Chondrocyte (in vitro differentiated cells): ENCODE measurements around the gene PDE2A. TPM values are rescaled to one million over a fixed set of nuclear protein-coding genes. Genes with fewer than 3 reads are reported as not detected.
A peak's percentile ranks its signal among the peaks of the same experiment; 100 is the strongest.

Experiments used
- DNase-seq: peaks from one replicate; pipeline ENCODE4 v3.0.0; 2021; ENCODE audit warnings: mixed read lengths, low spot score
- H3K27ac Mint-ChIP-seq: one replicate; pipeline ENCODE4 v1.8.0; 2021; ENCODE audit warnings: mild to moderate bottlenecking, moderate library complexity, mixed read lengths; ENCODE audit not compliant: unreplicated experiment
- H3K27me3 Mint-ChIP-seq: 2 replicates; pipeline ENCODE4 v1.8.0; 2021; ENCODE audit warnings: low read depth, mixed read lengths
- H3K36me3 Mint-ChIP-seq: 2 replicates; pipeline ENCODE4 v1.8.0; 2021; ENCODE audit warnings: low read depth, mixed read lengths
- H3K4me1 Mint-ChIP-seq: 2 replicates; pipeline ENCODE4 v1.8.0; 2021; ENCODE audit warnings: low read depth, mild to moderate bottlenecking, mixed read lengths
- H3K4me3 Mint-ChIP-seq: one replicate; pipeline ENCODE4 v1.8.0; 2021; ENCODE audit warnings: mild to moderate bottlenecking, moderate library complexity, mixed read lengths; ENCODE audit not compliant: unreplicated experiment
- H3K9me3 Mint-ChIP-seq: 2 replicates; pipeline ENCODE4 v1.8.0; 2021; ENCODE audit warnings: low read depth, mixed read lengths
- total RNA-seq: library from RNA; stranded (reverse); gene quantifications from 3 replicates; pipeline ENCODE4 v1.2.1, GENCODE V29; 2021
- TF ChIP-seq, protein P1 (sequence below): fragments of 200-600 bp; sonication (generic); IDR thresholded peaks from 2 replicates; pipeline ENCODE4 v1.5.0; 2021; ENCODE audit warnings: antibody characterized with exemption, mild to moderate bottlenecking, moderate library complexity

The PDE2A gene
- total RNA-seq, 1 donor from 2014 or later, result not detected

DNA sequence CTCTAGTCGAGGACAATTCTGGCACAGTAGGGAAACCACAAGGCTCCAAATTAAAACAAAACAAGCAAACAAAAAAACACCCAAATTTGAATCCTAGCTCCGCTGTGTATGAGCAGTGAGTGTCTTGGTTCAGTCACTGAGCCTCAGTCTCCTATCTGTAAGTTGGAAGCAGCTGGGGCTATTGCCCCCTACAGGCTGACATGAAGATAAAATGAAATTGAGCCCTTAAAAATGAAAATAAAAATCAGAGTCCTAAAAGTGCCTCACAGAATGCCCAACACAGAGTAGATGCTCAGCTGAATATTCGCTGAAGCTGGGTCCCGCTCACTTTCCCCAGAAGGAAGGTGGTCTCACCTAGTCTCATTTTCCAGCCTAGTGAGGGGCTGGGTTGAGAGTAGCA is 65.2 kb downstream of the PDE2A start:
- Mint-ChIP-seq H3K9me3 (no peaks in the 10 kb centered on the region), H3K36me3 (no peaks in the 10 kb centered on the region), H3K4me3 (no peak overlapping the region), H3K4me1 (no peaks in the 10 kb centered on the region), H3K27ac (no peak overlapping the region), H3K27me3 (peaks cover 66% of the 10 kb centered on the region)
- DNase-seq, result no peak
- TF ChIP-seq, protein P1, sequence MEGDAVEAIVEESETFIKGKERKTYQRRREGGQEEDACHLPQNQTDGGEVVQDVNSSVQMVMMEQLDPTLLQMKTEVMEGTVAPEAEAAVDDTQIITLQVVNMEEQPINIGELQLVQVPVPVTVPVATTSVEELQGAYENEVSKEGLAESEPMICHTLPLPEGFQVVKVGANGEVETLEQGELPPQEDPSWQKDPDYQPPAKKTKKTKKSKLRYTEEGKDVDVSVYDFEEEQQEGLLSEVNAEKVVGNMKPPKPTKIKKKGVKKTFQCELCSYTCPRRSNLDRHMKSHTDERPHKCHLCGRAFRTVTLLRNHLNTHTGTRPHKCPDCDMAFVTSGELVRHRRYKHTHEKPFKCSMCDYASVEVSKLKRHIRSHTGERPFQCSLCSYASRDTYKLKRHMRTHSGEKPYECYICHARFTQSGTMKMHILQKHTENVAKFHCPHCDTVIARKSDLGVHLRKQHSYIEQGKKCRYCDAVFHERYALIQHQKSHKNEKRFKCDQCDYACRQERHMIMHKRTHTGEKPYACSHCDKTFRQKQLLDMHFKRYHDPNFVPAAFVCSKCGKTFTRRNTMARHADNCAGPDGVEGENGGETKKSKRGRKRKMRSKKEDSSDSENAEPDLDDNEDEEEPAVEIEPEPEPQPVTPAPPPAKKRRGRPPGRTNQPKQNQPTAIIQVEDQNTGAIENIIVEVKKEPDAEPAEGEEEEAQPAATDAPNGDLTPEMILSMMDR, result peak; percentile 78

DNA sequence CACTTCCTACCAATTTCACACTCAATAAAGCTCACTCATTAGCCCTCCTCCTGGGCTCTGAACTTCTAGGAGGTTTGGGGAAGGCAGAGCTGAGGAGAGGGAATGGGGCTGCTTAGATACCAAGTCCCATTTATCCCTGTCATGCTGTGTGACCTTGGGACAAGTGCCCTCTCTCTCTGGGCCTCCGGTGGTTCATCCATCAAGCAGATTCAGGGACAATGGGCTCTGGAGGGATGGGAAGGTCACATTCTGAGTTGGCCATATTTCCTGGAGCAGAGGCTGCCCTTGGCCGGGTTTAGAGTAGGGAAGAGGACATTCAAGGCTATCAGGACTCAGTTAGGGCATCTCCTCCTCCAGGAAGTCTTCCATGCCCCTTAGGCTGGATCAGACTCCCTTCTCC is 66.7 kb downstream of the PDE2A start:
- Mint-ChIP-seq H3K4me3 (no peak overlapping the region), H3K4me1 (no peaks in the 10 kb centered on the region), H3K9me3 (no peaks in the 10 kb centered on the region), H3K27ac (no peak overlapping the region), H3K27me3 (peaks cover 60% of the 10 kb centered on the region), H3K36me3 (no peaks in the 10 kb centered on the region)
- TF ChIP-seq, protein P1, result no peak
- DNase-seq, result no peak

DNA sequence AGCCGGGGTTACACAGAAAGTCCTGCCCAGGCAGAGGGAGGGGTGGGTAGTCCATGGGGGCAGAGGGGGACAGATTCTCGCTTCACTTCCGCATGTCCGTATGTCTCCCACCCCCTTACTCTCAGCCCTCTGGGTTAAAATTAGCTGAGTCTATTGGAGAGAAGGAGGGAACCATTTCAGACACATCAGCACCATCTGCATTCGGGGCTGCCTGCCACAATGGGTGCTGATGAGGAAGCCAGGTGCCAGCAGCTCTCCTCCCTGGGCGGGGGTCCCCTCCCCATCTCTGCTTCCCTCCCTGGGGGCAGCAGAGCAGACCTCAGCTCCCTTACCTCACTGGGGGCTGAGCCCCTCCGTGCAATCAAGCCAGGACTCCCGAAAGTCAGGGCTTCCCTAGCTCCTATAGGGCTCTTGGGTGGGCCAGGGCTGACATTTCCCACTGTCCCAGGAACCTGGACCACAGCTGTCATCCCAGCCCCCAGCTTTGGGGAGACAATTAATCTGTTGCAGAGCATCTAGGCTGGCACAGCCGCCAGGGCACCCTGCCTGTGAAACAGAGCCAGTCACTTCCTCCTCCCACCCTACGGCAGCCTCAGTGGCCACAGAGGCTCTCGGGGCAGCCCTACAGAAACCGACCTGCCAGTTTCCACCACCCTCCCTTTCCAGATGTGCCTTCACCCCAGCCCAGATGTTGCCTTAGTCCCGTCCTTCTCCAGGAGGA is 67.3 kb downstream of the PDE2A start:
- no peaks in the 10 kb centered on the region for H3K36me3 Mint-ChIP-seq
- H3K4me1 Mint-ChIP-seq, result no peaks in the 10 kb centered on the region
- H3K27ac Mint-ChIP-seq, result no peak overlapping the region
- no peak for DNase-seq
- no peaks in the 10 kb centered on the region for H3K9me3 Mint-ChIP-seq
- H3K4me3 Mint-ChIP-seq, result no peak overlapping the region
- TF ChIP-seq, protein P1, result no peak
- H3K27me3 Mint-ChIP-seq, result peaks cover 62% of the 10 kb centered on the region

DNA sequence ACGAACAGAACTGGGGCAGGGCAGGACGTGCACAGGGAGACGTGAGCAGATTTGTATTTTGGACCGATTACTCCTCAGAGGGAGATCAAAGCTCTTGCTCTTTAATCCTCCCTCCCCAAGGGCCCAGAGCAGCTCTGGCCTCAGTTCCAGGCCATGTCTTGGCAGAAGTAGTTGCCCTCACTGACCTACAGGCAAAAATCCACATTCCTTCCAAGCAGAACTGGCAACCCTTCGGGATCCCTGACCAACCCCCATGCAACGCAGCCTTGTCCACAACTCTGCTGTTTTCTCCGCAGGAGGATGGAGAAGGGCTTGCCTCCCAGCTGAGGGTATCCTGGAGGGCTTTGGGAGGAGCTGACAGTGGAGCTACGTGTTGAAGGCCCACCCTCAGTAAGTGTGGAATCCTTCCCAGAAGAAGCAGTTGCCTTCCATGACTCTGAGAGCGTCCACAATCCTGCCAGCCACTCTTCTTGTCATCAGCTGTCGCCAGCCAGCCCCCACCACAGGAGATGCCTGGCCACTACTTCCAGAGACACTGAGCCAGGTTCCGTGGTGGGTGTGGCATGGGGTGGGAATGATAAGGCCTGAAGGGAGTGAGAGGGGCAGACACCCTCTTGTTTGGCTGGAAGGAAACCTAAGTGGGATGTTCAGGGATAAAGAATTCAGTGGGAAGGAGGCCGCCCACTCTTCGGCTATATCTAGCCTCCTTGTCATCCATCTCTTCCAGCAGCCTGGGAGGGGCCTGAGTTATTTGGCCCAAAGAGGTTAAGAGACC is 68.1 kb downstream of the PDE2A start:
- H3K27ac Mint-ChIP-seq, result no peak overlapping the region
- peaks cover 55% of the 10 kb centered on the region for H3K27me3 Mint-ChIP-seq
- no peaks in the 10 kb centered on the region for H3K36me3 Mint-ChIP-seq
- TF ChIP-seq, protein P1, result no peak
- no peak overlapping the region for H3K4me3 Mint-ChIP-seq
- no peaks in the 10 kb centered on the region for H3K9me3 Mint-ChIP-seq
- no peaks in the 10 kb centered on the region for H3K4me1 Mint-ChIP-seq
- DNase-seq, result no peak

DNA sequence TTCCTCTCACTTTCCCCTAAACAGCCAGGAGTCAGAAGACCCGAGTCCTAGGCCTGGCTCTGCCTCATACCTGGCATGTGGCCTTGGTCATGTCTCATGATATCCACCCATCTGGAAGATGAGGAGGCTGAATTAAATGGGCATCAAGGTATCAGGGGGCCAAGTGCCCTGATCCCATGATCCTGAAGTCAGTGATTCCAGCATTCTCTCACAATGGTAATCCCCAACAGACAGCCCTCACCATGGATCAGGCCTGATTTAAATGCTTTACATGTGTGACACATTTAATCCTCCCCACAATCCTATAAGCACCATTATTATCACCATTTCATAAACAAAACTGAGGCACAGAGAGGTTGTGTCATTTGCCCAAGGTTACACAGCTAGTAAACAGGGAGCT is 70.0 kb downstream of the PDE2A start:
- no peaks in the 10 kb centered on the region for H3K9me3 Mint-ChIP-seq
- no peaks in the 10 kb centered on the region for H3K4me1 Mint-ChIP-seq
- TF ChIP-seq, protein P1, result no peak
- DNase-seq, result no peak
- peak overlapping the region; percentile 46 for H3K27ac Mint-ChIP-seq
- no peaks in the 10 kb centered on the region for H3K36me3 Mint-ChIP-seq
- H3K4me3 Mint-ChIP-seq, result no peak overlapping the region
- peaks cover 50% of the 10 kb centered on the region for H3K27me3 Mint-ChIP-seq
